CD4-positive, alpha-beta T cell treated with Interleukin-12 subunit alpha and Interleukin-12 subunit beta, for 1 hour (primary cell): ENCODE results near the gene RETREG1.

Source experiments
- DNase-seq: peaks from one replicate; pipeline ENCODE4 v3.0.0-alpha.2; 2020

Gene RETREG1

DNA sequence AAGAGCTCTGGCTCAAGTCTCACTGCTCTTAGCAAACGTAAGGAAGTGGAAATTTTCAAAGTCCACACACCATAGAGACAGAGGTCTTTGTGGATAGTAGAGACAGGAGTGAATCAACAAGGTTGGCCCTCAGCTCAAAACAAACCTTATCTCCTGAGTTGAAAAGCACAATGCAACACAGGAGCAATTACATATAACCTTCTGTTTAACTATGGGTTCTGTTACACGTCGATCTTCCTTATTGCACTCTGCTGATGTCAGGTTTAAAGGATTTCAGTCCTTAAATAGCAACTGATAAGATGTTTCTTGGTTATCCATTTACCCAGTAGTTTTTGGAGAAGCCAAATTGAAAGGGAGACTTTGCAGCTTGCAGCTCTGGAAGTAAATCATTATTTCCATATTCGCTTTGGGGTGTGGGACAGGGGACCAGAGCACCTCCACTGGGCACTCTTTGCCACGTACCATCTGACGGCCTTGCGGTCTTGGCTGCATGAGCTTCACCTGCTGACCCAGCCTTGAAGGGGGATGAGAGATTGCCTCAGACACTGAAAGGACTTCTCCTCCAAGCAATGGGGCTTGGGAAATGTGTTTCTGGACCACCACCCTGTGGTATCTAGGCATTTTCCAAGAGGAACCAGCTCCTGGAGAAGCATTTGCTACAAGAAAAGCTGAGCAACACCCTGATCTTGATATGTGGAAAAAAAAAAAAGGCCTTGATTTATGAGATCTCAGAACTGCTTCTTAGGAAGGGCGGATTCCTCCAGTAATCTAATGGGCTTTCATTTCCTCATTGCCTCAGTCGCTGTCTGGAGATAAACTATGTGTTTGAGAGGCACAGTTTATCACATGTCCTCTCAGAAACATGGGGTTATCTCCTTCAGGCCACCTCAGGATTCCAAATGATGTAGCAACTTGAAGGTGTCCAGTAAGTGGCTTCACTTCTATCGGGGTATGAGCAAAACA lies 95.0 kb downstream of the RETREG1 start:
- no peak for DNase-seq

DNA sequence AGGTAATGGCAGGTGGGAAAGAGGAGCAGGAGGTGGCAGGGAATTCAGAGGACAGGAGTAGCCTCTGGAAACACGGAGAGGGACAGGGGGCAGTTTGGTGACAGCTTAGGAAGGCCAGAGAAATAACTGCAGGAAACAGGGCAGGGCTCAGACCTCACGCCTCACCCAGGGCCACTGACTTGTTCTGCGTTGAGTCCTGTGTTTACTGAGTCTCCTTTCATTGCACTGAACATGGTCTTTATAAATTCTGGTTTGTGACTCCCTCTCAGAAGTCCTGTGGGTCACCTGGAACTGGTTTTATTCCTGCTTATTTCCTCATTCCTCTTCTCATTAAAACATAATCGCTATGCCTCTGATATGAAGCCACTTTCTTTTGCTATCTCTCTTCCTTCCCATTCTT lies 96.0 kb downstream of the RETREG1 start:
- DNase-seq, result no peak

DNA sequence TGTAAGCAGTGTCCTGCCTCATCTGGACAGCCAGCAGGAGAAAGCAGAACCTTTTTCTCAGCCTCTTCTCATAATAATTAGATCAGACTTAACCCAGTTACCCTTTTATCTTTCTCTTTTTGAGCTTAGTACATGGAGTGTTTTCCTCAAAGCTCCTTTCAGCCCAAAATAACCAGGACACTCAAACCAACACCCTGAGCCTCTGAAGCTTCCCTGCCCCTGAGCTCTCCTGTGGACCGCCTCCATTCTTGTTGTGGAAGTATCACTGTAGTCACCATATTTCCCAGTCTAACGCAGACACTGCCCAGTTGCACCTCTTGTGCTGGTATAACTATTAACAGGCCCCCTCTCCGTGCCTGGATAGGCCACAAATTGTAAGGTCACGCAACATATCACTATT lies 97.4 kb downstream of the RETREG1 start:
- no peak for DNase-seq

DNA sequence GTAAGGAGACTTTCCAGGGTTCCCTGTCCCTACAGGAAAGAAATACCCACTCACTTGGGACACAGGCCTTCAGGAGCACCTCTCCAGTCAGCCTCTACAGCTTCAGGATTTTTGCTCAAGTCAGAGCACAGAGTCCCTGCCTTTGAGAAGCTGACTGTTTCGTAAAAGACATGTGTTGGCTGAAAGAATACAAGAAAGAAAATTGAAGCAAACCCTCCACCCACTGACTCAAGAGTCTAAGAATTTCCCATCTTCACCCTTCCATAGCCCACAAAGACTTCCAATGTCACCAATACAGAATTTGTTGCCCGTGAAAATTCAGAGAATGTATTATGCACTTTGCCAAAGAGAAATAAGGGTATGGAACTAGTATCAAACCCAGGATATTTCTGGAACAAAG lies 98.2 kb downstream of the RETREG1 start:
- DNase-seq, result no peak

DNA sequence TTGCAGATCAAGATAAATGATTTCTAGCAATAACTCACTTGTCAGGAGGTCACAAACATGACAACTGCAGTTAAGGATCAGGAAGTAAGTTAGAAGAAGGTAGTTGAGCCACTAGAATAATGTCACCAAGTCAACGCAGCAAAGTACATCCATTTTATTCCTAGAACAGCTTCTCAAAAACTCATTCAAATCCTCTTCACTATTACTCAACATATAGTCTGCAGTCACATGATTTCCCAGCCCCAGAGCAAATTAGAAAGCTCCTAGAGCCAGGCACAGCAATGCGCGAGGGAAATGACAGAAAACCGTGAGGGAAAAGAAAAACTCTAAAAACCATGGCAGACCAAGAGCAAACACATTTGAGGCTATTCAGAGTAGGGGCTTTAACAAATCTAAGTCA lies 101.3 kb downstream of the RETREG1 start:
- DNase-seq, result no peak

DNA sequence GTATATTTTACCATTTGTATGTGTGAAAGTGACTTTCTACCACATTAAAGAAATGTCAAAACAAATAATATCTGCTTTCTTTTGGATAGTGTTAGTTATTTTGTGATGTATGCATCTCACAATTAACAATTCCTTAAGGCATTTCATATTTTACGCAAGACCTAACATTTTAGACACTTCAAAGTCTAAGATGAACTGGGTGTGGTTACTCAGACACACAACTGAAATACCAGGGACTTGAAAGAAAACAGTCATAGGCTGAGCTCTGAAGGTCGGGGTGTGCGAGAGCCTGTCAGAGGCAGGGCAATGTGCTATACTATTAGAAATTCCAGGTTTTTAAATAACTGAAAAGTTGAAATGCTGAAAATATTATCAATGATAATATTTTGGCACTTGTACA lies 106.7 kb downstream of the RETREG1 start:
- no peak for DNase-seq

DNA sequence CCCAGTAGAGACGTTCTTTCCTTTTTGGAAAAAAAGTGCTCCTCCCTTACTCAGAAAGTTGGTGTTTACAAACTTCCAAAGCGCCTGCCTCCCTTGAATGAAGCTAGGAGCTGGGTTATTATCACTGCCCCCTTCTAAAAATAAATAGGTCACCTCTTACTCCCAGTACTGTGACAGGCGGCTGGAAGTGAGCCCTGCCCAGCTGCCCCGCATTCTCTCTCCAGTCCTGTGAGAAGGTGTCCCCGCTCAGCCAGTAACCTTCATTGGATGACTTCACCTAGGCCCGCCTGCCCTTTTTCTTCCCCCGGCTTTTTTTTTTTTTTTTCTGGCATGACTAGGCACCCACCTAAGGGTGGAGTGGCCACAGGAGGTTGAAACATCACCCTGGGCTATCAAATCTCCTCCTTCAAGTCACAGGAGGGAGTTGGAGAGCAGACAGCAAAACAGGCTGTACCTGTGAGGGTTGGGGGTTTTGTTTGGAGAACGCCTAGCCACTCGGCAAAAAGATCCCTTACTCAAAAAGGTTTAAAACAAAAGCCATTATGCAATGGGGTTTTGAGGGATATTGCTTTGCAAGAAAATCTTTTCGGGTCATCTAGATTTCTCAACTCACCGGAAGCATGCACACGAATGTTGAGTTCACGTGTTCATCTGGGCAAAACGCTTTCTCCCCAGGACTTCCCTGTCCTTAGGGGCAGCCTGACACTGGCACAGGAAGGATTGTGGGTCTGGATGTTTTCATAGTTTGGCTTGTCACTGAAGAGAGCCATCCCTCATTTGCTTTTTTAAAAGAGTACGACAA lies 107.9 kb downstream of the RETREG1 start:
- no peak for DNase-seq

DNA sequence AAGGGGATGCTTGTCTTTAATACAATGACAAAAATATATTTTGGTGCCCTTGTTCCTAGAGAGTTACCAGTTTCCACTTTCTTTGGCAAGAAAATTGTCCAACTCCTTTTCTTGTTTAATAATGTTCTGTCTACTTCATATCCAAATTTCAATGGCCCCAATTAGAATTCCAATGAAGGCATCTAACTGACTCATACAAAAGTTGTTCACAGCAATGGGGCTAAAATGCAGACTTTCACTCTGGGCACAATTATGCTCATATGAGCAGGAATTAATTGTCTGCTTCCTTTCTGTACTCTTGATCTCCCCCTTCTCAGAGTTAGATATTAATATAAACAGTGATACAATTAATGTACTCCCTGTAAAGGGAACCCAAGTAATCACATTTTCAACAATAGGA lies 109.1 kb downstream of the RETREG1 start:
- DNase-seq, result no peak

DNA sequence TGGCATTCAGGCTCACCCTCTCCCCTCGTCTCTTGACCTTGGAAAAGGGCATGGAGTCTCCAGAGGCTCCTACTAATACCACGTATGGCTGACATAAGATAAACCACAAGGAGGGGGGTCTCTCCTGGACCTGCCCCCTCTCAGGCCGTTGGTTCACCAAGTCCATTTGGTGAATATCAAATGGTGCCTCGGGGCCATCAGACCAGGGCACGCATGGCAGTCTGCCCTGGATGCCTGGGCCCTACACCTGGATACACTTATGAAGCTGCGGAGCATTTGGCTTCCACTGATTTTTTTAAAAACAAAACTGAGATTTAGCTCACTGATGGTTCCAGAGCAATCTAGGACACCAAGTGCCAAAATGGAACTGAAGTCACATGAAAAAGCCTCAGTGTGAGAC lies 110.9 kb downstream of the RETREG1 start:
- no peak for DNase-seq

DNA sequence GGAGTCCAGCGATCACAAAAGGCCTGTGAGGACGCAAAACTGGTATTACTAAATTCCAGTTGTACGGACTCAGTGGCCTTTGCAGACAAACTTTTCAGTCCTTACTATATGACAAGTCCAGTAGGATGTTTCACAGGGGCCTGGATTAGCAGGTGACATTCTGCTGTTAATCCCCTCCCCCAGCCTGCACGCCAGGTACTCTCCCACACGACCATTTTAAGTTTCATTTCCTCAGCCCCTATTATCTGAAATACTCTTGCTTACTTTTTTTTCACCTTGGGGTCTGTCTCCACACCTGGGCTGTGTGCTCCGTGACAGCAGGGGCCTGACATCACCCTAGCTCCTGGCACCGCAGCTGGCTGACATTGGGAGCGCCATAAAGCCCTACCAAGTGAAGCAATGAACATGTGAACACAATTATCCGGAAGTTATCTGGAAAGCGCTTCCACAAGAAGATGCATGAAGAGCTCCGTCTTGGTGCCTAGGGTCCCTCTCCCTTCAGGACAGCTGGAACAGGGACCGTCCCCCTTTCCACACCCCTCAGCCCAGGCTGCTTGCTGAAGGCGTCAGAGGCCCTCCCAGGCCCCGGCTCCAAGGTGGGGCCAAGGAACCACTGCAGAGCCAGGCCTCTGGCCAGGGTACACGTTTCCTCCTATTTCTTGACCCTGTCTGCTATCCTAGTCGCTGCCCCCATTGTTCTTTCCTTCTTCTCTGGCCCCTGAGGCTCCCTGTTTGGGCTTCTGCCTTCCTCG lies 111.5 kb downstream of the RETREG1 start:
- DNase-seq, result no peak

DNA sequence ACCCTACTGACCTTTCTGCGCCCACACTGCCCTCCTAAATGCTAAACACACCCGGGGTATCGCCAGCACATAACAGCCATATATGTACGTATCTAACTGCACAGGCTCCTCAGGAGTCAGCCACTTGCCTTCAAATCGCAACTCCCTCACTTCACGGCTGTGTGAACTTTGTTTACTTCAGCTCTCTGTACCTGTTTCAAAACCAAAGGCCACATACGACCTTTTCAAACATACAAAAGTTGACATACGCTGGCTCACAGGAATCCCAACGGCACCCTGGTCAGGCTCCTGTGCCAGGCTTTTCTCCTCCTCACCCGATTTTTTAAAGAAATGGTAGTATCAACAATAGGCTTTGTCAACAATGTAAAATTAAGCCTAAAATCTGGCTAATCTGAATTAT lies 112.2 kb downstream of the RETREG1 start:
- no peak for DNase-seq

DNA sequence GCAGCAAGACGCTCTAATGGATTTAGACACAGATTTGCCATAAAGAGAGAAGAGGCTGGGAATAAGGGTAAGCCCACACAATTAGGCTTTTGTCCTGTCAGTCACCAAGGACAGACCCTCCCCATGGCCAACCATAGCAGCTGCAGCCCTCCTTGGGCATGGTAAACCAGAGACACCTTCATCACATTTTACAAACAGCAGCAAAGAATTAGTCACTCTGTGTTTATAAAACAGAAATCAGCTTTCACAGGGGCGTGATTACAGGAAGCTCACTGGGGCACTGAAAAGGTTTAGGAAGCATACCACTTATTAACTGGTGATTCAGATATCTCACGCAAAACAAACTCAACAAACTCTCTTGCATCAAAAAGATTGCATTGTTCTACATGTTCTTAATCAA lies 113.9 kb downstream of the RETREG1 start:
- no peak for DNase-seq

DNA sequence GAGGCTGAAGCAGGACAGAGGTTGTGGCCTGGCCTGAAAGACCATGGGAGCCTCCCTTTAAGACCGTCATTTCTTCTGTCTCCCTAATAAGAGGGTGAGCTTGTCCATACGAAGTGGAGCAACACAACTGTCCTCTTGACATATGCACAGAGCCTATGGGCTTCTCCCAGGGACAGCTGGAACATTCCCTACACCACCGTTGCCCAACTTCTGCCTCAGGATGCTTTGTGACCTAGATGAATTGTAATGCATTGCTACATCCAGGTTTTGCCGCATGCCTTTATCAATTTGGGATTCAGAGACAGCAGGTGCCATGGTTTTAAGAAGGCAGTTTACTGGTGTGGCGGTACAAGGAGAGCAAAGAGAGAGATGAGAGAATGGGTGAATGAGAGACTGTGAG lies 116.8 kb downstream of the RETREG1 start:
- DNase-seq, result no peak

DNA sequence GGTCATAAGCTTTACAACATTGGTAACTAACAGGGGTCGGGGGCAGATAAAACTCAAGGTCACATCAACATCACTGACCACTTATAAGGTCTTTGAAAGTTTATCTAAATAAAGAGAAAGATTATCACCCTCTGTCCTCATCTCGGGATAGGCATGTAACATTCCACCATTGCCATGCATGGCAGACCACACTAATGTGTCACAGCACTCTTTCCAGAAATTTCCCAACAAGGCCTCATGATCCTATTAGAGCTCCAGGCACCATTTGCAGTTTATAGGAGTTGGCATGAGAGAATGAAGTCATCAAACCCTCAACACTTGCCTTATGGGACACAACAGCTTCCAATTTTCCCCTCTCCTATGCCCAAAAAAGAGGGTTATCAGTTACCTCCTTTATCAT lies 119.3 kb downstream of the RETREG1 start:
- no peak for DNase-seq

DNA sequence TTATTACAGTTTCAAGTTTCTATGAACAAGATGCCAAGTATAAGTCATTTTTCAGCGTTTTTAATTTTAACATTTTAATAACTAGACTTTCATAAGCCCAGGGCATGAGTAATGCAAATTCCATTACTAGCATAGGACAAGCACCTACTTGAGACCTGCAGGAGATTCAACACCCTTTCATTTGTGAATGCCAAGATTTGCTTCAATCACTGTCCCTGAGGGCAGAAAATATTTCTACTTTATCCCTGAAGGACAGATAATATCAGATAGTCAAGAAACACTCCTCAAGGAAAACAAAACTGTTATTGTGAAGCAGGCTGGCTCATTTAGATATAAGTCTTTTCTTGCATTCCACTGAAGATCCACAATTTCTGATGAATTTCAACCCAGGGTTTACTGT lies 123.5 kb downstream of the RETREG1 start:
- DNase-seq, result no peak

DNA sequence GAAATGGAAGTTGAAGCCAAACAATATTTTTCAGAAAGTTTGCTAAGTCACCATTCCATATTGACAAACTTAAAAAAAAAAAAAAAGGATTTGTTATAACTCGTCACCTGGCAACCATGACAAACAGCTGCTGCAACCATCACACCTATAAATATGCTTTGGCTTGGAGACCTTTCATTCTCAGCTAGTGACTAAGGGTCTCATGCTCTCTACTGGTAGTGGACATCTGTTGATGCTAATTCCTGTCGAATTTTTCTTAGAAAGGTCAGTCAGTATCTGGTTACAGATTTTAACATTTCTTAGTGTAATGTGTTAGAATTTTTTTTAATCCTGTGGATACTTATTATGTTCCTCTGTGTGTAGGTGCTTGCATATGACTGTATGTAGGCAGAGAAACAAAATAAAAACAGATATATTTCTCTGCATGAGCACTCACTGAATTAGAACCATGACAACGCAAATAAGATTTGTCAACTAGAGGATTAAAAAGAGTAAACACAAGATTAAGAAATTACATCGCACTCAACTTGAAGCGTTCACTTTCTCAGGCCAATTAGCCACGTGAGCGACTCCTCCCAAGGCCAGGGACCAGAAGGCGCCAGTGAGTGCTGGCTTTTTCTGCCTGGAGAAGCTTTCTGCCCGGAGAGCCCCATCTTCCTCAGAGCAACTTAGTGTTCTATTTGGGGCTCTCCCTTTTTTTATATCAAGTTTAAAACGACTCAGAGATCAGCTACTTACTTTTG lies 124.2 kb downstream of the RETREG1 start:
- no peak for DNase-seq

DNA sequence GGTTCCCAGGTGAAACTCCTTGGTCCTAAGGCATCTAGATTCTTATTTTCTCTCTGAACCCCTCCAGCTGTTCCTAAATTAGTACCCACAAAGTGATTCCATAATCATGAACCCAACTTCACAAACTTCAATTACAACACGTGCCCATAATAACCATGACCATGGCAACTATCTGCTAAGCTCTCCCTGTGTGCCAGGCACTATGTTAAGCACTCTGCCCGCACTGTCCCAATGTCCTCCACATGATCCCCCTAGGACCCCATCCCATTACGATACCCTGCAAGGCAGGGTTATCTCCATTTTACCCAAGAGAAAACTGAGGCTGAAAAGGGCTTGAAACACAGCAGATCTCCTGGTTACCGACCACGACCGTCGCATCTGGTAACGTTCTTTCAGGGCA lies 125.9 kb downstream of the RETREG1 start:
- no peak for DNase-seq

DNA sequence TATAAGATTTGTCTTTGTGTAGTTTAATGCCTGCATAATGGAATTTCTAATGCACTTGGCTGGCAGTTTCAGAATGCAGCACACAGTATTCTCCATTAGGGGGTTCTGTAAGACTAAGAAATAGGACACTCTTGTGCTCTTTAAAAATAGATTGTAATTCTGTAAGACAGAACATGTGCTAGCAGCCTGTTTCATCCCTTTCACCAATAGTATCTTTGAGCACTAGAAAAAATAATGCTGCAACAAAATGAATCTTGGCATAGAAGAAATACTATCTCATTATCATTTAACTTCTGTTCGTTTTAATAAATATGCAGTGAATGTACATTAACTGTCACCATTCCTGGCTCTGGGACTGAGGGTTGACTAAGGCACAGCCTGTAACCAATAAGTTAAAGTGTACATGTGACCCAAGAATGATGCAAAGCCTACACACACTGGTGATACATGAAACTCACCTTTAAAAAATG lies 127.4 kb downstream of the RETREG1 start:
- peak; percentile 23 for DNase-seq

DNA sequence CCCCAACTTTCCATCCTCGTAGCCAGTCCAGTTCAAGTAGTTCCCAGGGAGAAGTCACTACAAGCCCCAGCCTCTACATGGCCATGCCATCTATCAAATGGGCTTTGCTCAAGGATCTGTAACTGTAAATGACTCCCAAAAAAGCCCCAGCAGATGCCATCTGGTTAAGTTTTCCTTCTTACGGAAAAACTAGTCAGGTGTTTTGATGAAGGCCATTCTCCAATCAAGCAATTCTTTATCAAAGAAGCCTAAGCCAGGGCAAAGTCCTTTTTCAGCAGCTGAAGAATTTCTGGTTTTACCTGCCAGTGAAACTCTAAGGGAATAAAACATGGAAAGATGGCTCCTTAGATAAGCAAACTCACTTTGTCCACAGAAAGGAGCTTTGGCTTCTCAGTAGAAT lies 129.3 kb downstream of the RETREG1 start:
- DNase-seq, result no peak

DNA sequence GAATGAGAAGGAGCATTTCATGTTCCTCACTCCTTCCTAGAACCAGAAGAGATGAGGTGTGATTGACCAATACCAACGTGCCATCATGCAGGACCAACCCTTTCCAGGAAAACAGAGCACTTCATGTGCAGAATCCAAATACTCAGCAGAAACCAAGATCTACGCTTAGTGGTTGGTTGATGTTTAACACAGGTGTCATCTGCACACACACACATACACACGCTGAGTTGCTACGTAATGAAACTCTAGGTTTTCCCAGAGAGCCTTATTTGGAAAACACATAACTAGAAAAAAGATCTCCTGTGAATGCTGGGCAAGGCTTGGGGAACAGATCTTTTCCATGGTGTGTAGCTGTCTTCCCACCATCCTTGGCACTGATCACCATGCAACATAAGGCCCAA lies 130.1 kb downstream of the RETREG1 start:
- no peak for DNase-seq

DNA sequence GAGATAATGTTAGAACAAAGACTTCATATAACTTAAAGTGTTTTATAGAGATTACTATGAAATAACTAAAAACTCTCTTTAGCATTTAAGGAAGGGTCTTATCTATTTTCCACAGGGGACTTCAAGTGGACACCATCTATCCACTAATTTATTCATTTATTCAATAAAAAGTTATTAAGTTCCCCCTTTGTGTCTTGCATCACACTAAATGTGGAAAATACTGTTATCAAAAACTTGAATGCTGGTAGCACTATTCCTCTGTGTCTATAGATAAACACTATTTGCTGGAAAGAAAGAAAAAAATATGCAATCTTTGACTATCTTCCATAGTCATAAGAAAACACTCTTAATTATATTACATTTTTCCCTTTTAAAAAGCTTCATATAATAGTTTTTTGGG lies 131.1 kb downstream of the RETREG1 start:
- DNase-seq, result no peak

DNA sequence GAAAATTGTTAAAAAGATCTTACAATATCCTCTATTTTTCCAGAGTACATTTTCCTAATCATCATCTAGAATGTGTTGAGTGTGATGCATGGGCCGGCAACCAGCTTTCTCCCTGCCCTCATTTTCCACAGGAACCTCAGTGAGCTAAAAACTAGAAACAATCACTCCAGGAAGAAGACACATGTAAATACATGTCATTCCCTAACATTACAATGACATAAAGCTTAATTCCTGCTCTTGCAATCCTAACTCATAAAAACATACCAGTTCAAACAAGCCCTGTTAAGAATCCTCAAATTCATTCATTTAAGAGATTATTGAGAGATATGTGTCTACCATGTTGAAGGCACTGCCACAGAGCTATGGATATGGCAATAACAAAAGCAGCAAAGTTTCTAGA lies 132.7 kb downstream of the RETREG1 start:
- DNase-seq, result no peak

DNA sequence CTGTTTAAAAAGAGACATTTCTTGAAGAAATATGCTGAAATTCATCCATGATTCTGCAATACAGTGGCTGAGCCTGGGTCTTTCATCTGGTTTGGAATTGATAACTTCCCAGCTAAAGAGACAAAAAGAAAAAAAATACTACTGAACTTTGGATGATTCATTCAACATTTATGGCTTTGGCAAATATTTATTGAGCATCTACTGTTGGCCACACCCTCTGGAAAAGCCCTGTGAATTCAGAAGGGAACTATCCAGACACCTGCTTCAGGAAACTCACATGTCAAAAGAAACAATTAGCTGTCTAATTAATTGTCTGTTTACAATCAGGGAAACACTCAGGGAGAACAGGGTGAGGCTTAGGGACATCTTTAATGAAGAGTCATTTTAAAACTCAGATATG lies 133.4 kb downstream of the RETREG1 start:
- no peak for DNase-seq
